Thyroid gland (tissue), 4 donors: ENCODE data around the gene SLC6A9. TPM values are rescaled to one million over a fixed set of nuclear protein-coding genes. Genes with fewer than 3 reads are reported as not detected.

Experiments used
- DNase-seq, 2 donors: peaks; one replicate each; pipeline ENCODE4 v3.0.0-alpha.2; 2019
- H3K27ac ChIP-seq, 3 donors: fragments of 200-600 bp; sonication (generic); 1 replicate in 2 of 3; 2 replicates in 1 of 3; pipeline ENCODE4 v1.5.1; 2016 to 2019; ENCODE audit warnings: mild to moderate bottlenecking in 1 of 3, moderate library complexity in 1 of 3
- H3K27me3 ChIP-seq: fragments of 200-600 bp; sonication (generic); one replicate; pipeline ENCODE4 v1.5.1; 2019
- H3K36me3 ChIP-seq, 2 donors: fragments of 200-600 bp; sonication (generic); one replicate each; pipeline ENCODE4 v1.5.1; 2016 to 2019
- H3K4me1 ChIP-seq, 2 donors: fragments of 200-600 bp; sonication (generic); one replicate each; pipeline ENCODE4 v1.5.1; 2017 to 2019
- H3K4me3 ChIP-seq, 3 donors: fragments of 200-600 bp; sonication (generic); replicated peaks in 1 of 3; 1 replicate in 2 of 3; 2 replicates in 1 of 3; pipeline ENCODE4 v1.5.1; 2016; ENCODE audit warnings: mild to moderate bottlenecking in 1 of 3
- H3K9me3 ChIP-seq: fragments of 200-600 bp; sonication (generic); one replicate; pipeline ENCODE4 v1.5.1; 2017
- POLR2A ChIP-seq, 2 donors: fragments of 450-650 bp; IDR thresholded peaks; one replicate each; pipeline ENCODE4 v1.6.1; 2017; ENCODE audit warnings: antibody characterized with exemption in 2 of 2, mild to moderate bottlenecking in 2 of 2, moderate library complexity in 1 of 2
- WGBS, 2 donors: methylation state at CpG; one replicate each; pipeline ENCODE4 v1.1.5; 2017; 5-methylcytosine and 5-hydroxymethylcytosine counted together
- intact Hi-C: fragments of 100-400 bp; cut with DNase I; formaldehyde crosslinking; loops from one replicate; pipeline ENCODE4 v1.15.1; 2023
- total RNA-seq, 4 donors: library from RNA; depleted of rRNA; stranded (reverse); fragments of >200 nt; gene quantifications; one replicate each; pipeline ENCODE4 v1.2.3, GENCODE V29; 2016
- TF ChIP-seq, protein P1 (sequence below), 6 experiments: fragments of 200-600 bp in 3 of 6; fragments of 450-650 bp in 3 of 6; sonication (generic) in 3 of 6; IDR thresholded peaks; one replicate each; pipeline ENCODE4 v1.5.1; 2016 to 2019; ENCODE audit warnings: antibody characterized with exemption in 6 of 6, mild to moderate bottlenecking in 2 of 6, inconsistent platforms in 1 of 6, moderate library complexity in 1 of 6

SLC6A9 gene
- total RNA-seq, 4 donors from 2014 or later = 7.2 to 11.3 (median 7.6) TPM

GRCh38 chr1:44068442-44068921, 37.2 kb upstream of the SLC6A9 start:
- no peak overlapping the region for H3K4me3 ChIP-seq
- no peaks in the 10 kb centered on the region for H3K9me3 ChIP-seq
- no peaks in the 10 kb centered on the region for H3K36me3 ChIP-seq
- DNase-seq = no peak
- intact Hi-C loops = no loop called here
- no peak overlapping the region for H3K27ac ChIP-seq
- TF ChIP-seq, protein P1, sequence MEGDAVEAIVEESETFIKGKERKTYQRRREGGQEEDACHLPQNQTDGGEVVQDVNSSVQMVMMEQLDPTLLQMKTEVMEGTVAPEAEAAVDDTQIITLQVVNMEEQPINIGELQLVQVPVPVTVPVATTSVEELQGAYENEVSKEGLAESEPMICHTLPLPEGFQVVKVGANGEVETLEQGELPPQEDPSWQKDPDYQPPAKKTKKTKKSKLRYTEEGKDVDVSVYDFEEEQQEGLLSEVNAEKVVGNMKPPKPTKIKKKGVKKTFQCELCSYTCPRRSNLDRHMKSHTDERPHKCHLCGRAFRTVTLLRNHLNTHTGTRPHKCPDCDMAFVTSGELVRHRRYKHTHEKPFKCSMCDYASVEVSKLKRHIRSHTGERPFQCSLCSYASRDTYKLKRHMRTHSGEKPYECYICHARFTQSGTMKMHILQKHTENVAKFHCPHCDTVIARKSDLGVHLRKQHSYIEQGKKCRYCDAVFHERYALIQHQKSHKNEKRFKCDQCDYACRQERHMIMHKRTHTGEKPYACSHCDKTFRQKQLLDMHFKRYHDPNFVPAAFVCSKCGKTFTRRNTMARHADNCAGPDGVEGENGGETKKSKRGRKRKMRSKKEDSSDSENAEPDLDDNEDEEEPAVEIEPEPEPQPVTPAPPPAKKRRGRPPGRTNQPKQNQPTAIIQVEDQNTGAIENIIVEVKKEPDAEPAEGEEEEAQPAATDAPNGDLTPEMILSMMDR (IDR thresholded peaks at IDR 0.05) = no peak
- TF ChIP-seq POLR2A (IDR thresholded peaks at IDR 0.05) = no peak
- H3K27me3 ChIP-seq = no peaks in the 10 kb centered on the region
- WGBS, 2 donors = 56 to 85% methylated on average over 2 of the region's 2 CpGs
- H3K4me1 ChIP-seq = no peaks in the 10 kb centered on the region

DNA sequence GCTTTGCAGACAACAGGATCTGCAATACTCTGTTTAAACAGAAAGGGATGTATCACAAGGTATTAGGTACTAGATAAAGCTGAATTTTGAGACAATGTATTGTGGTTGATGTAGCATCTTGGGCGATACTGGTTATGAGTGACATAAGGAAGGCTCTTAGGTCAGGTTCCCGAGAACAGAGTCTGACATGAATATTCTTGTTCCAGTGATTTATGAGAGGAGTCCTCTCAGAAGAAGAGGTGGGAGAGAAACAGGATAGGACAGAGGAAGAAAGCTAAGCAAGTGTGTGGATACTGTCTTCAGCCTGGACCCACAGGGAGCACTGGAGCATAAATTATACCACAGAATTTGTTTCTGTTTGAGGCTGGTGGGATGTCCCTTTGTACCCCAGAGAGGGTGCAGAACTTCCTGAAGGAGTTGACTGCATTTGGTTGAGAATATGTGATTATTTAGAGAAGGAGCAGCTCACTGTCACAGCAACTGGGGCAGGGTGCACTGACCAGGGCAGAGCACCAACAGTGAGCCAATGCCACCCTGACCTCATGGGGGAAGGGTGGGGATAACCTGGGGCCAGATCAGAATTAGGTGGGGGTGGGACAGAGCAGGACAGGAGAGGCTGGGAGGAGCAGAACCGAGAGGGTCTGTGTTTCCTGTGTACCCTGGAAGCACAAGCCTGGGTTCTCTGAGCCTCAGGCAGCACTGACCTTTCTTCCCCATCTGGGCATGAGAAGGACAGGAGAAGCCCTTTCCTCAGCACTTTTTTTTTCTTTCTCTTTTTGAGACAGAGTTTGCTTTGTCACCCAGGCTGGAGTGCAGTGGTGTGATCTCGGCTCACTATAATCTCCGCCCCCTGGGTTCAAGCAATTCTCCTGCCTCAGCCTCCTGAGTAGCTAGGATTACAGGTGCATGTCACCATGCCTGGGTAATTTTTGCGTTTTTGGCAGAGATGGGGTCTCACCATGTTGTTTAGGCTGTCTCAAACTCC, 36.3 kb upstream of the SLC6A9 start:
- no peaks in the 10 kb centered on the region for H3K36me3 ChIP-seq
- intact Hi-C loops = no loop called here
- TF ChIP-seq, protein P1 (IDR thresholded peaks at IDR 0.05) = no peak
- TF ChIP-seq POLR2A (IDR thresholded peaks at IDR 0.05) = no peak
- no peak overlapping the region for H3K27ac ChIP-seq
- no peaks in the 10 kb centered on the region for H3K9me3 ChIP-seq
- no peaks in the 10 kb centered on the region for H3K27me3 ChIP-seq
- H3K4me1 ChIP-seq = no peaks in the 10 kb centered on the region
- H3K4me3 ChIP-seq = no peak overlapping the region
- 64 to 67% methylated on average over 6 of the region's 6 CpGs for WGBS, 2 donors
- DNase-seq = no peak

DNA sequence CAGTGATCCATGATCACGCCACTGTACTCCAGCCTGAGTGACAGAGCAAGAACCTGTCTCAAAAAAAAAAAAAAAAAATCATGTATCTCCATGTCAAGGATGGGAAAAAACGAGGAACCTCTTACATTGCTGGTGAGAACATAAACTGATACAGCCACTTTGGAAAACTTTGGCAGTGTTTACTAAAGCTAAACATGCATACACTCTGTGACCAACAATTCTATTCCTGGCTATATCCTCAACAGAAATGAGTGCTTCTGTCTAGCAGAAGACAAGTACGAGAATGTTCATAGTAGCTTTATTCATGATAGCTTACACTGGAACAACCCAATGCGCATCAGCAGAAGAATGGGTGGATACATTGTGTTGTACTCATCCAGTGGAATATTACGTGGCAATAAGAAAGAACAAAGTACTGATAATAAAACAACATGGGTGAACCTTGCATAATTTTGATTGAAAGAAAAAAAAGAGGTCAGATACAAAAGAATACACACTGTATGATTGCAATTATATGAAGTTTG, 31.5 kb upstream of the SLC6A9 start:
- 87 to 88% methylated on average over 5 of the region's 5 CpGs for WGBS, 2 donors
- Histone ChIP-seq H3K4me1 (no peaks in the 10 kb centered on the region), H3K9me3 (no peaks in the 10 kb centered on the region), H3K27me3 (no peaks in the 10 kb centered on the region), H3K36me3 (no peaks in the 10 kb centered on the region), H3K27ac (no peak overlapping the region), H3K4me3 (no peak overlapping the region)
- DNase-seq = no peak
- no peak for TF ChIP-seq POLR2A (IDR thresholded peaks at IDR 0.05)
- TF ChIP-seq, protein P1 (IDR thresholded peaks at IDR 0.05) = no peak
- intact Hi-C loops = no loop called here

- intact Hi-C loops = no loop called here
- 90 to 92% methylated on average over 2 of the region's 2 CpGs for WGBS, 2 donors
- Histone ChIP-seq H3K27ac (no peak overlapping the region), H3K27me3 (no peaks in the 10 kb centered on the region), H3K36me3 (no peaks in the 10 kb centered on the region), H3K4me1 (no peaks in the 10 kb centered on the region), H3K9me3 (no peaks in the 10 kb centered on the region), H3K4me3 (no peak overlapping the region)
- TF ChIP-seq POLR2A (IDR thresholded peaks at IDR 0.05) = no peak
- TF ChIP-seq, protein P1 (IDR thresholded peaks at IDR 0.05) = no peak
- no peak for DNase-seq
These were observed 30.6 kb upstream of the SLC6A9 start for GRCh38 chr1:44061857-44062256.

DNA sequence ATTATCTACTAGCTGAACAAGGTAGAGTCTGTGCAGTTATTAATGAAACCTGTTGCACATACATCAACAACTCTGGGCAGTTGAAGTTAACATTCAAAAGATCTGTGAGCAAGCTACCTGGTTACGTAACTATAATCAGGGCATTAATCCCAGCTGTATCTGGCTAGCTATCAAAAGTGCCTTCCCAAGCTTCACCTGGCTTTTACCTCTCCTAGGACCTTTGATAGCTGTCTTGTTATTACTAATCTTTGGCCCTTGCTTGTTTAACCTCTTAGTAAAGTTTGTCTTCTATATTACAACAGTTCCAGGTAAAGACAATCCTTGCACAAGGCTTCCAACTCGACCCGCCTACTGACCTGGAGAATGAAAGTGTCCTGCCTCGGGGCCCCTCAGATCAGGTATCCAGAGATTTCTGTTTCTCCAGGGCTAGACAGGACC, 29.6 kb upstream of the SLC6A9 start:
- H3K27ac ChIP-seq = no peak overlapping the region
- TF ChIP-seq POLR2A (IDR thresholded peaks at IDR 0.05) = no peak
- TF ChIP-seq, protein P1 (IDR thresholded peaks at IDR 0.05) = no peak
- intact Hi-C loops = no loop called here
- DNase-seq = no peak
- no peaks in the 10 kb centered on the region for H3K4me1 ChIP-seq
- no peaks in the 10 kb centered on the region for H3K36me3 ChIP-seq
- H3K27me3 ChIP-seq = no peaks in the 10 kb centered on the region
- no peak overlapping the region for H3K4me3 ChIP-seq
- WGBS, 2 donors = 63 to 73% methylated on average over 4 of the region's 4 CpGs
- no peaks in the 10 kb centered on the region for H3K9me3 ChIP-seq
